ENCODE data around the gene PDGFRB.

Gene PDGFRB

GRCh38 chr5:150135557-150136304, 19.9 kb downstream of the PDGFRB start:
- TF ChIP-seq Cebpa-rat (IDR thresholded peaks at IDR 0.05): no peak
- peaks cover 69% of the 10 kb centered on the region for H3K36me3 ChIP-seq
- H4K20me1 ChIP-seq: no peaks in the 10 kb centered on the region
- H3K9ac ChIP-seq: peak overlapping the region; percentile 7; the same call in 1 of the 2 replicates
- H3K4me1 ChIP-seq: peaks cover 100% of the 10 kb centered on the region
- H3K27me3 ChIP-seq: no peaks in the 10 kb centered on the region
- no peaks in the 10 kb centered on the region for H3K9me3 ChIP-seq
- H3K27ac ChIP-seq: peak overlapping the region; percentile 93
- no peak overlapping the region for H3K4me3 ChIP-seq
- H3K4me2 ChIP-seq: peak overlapping the region; percentile 18; the same call in 1 of the 2 replicates

GRCh38 chr5:150134198-150134588, 21.5 kb downstream of the PDGFRB start:
- no peak for TF ChIP-seq Cebpa-rat (IDR thresholded peaks at IDR 0.05)
- Histone ChIP-seq H3K36me3 (peaks cover 85% of the 10 kb centered on the region), H3K27ac (peak overlapping the region; percentile 93; the same call in 1 of the 2 replicates), H4K20me1 (no peaks in the 10 kb centered on the region), H3K9me3 (no peaks in the 10 kb centered on the region), H3K4me2 (peak overlapping the region; percentile 2), H3K4me1 (peaks cover 92% of the 10 kb centered on the region), H3K4me3 (no peak overlapping the region), H3K27me3 (no peaks in the 10 kb centered on the region), H3K9ac (no peak overlapping the region)

GRCh38 chr5:150133581-150134197, 22.0 kb downstream of the PDGFRB start:
- Histone ChIP-seq H3K4me2 (peak overlapping the region; percentile 25; the same call in 1 of the 2 replicates), H3K4me1 (peaks cover 88% of the 10 kb centered on the region), H3K4me3 (no peak overlapping the region), H3K9me3 (no peaks in the 10 kb centered on the region), H3K27me3 (no peaks in the 10 kb centered on the region), H3K27ac (peak overlapping the region; percentile 33; the same call in 1 of the 2 replicates), H4K20me1 (no peaks in the 10 kb centered on the region), H3K9ac (no peak overlapping the region), H3K36me3 (peaks cover 90% of the 10 kb centered on the region)
- TF ChIP-seq Cebpa-rat (IDR thresholded peaks at IDR 0.05): no peak

- peaks cover 85% of the 10 kb centered on the region for H3K4me1 ChIP-seq
- no peak overlapping the region for H3K4me3 ChIP-seq
- H4K20me1 ChIP-seq: no peaks in the 10 kb centered on the region
- H3K36me3 ChIP-seq: peaks cover 99% of the 10 kb centered on the region
- peak overlapping the region; percentile 25; the same call in 1 of the 2 replicates for H3K4me2 ChIP-seq
- peak overlapping the region; percentile 39; the same call in 1 of the 2 replicates for H3K9ac ChIP-seq
- no peak for TF ChIP-seq Cebpa-rat (IDR thresholded peaks at IDR 0.05)
- no peaks in the 10 kb centered on the region for H3K9me3 ChIP-seq
- 0 out of 2 replicates have a peak overlapping the region, but pooled peaks have one; percentile 19 for H3K27ac ChIP-seq
- no peaks in the 10 kb centered on the region for H3K27me3 ChIP-seq
Measured at GRCh38 chr5:150132740-150133139, 22.9 kb downstream of the PDGFRB start.

GRCh38 chr5:150131978-150132694, 23.5 kb downstream of the PDGFRB start:
- Histone ChIP-seq H3K27me3 (no peaks in the 10 kb centered on the region), H3K9ac (peak overlapping the region; percentile 39; the same call in 1 of the 2 replicates), H3K36me3 (peaks cover 100% of the 10 kb centered on the region), H3K9me3 (no peaks in the 10 kb centered on the region), H3K4me2 (peak overlapping the region; percentile 25; the same call in 1 of the 2 replicates), H4K20me1 (no peaks in the 10 kb centered on the region), H3K27ac (0 out of 2 replicates have a peak overlapping the region, but pooled peaks have one; percentile 19), H3K4me1 (peaks cover 79% of the 10 kb centered on the region), H3K4me3 (no peak overlapping the region)
- TF ChIP-seq Cebpa-rat (IDR thresholded peaks at IDR 0.05): no peak

GRCh38 chr5:150131461-150131860, 24.2 kb downstream of the PDGFRB start:
- H3K36me3 ChIP-seq: peaks cover 100% of the 10 kb centered on the region
- no peak overlapping the region for H3K4me3 ChIP-seq
- no peak for TF ChIP-seq Cebpa-rat (IDR thresholded peaks at IDR 0.05)
- H4K20me1 ChIP-seq: no peaks in the 10 kb centered on the region
- no peaks in the 10 kb centered on the region for H3K9me3 ChIP-seq
- H3K9ac ChIP-seq: 0 out of 2 replicates have a peak overlapping the region, but pooled peaks have one; percentile 39
- H3K4me2 ChIP-seq: no peak overlapping the region; the same call in 1 of the 2 replicates
- peak overlapping the region; percentile 27; the same call in 1 of the 2 replicates for H3K27ac ChIP-seq
- no peaks in the 10 kb centered on the region for H3K27me3 ChIP-seq
- H3K4me1 ChIP-seq: peaks cover 73% of the 10 kb centered on the region

- Histone ChIP-seq H3K4me1 (peaks cover 63% of the 10 kb centered on the region), H3K9me3 (no peaks in the 10 kb centered on the region), H3K27ac (peak overlapping the region; percentile 27; the same call in 1 of the 2 replicates), H3K4me2 (no peak overlapping the region), H3K27me3 (no peaks in the 10 kb centered on the region), H3K36me3 (peaks cover 100% of the 10 kb centered on the region), H3K4me3 (no peak overlapping the region), H4K20me1 (no peaks in the 10 kb centered on the region), H3K9ac (peak overlapping the region; percentile 35; the same call in 1 of the 2 replicates)
- no peak for TF ChIP-seq Cebpa-rat (IDR thresholded peaks at IDR 0.05)
Measured at GRCh38 chr5:150130493-150130922, 25.1 kb downstream of the PDGFRB start.

- H3K27ac ChIP-seq: peak overlapping the region; percentile 27; the same call in 1 of the 2 replicates
- no peak overlapping the region for H3K4me2 ChIP-seq
- peaks cover 57% of the 10 kb centered on the region for H3K4me1 ChIP-seq
- peaks cover 100% of the 10 kb centered on the region for H3K36me3 ChIP-seq
- TF ChIP-seq Cebpa-rat (IDR thresholded peaks at IDR 0.05): peak; percentile 52; the same call in 1 of the 2 replicates
- no peaks in the 10 kb centered on the region for H3K9me3 ChIP-seq
- no peaks in the 10 kb centered on the region for H3K27me3 ChIP-seq
- H4K20me1 ChIP-seq: no peaks in the 10 kb centered on the region
- H3K9ac ChIP-seq: 0 out of 2 replicates have a peak overlapping the region, but pooled peaks have one; percentile 35
- no peak overlapping the region for H3K4me3 ChIP-seq
Measured at GRCh38 chr5:150129813-150130492, 25.7 kb downstream of the PDGFRB start.

GRCh38 chr5:150129454-150129812, 26.2 kb downstream of the PDGFRB start:
- H3K4me2 ChIP-seq: no peak overlapping the region

More at GRCh38 chr5:150129454-150129812, 26.2 kb downstream of the PDGFRB start:
- H3K27me3 ChIP-seq: no peaks in the 10 kb centered on the region
- H4K20me1 ChIP-seq: no peaks in the 10 kb centered on the region
- H3K4me3 ChIP-seq: no peak overlapping the region
- peaks cover 52% of the 10 kb centered on the region for H3K4me1 ChIP-seq
- no peak for TF ChIP-seq Cebpa-rat (IDR thresholded peaks at IDR 0.05)
- peaks cover 99% of the 10 kb centered on the region for H3K36me3 ChIP-seq
- H3K27ac ChIP-seq: no peak overlapping the region
- H3K9me3 ChIP-seq: no peaks in the 10 kb centered on the region
- no peak overlapping the region for H3K9ac ChIP-seq

Measured in BLaER1 (cell line).